Spinal cord (tissue), 10 donors: ENCODE data around the gene ARFRP1. TPM values are rescaled to one million over a fixed set of nuclear protein-coding genes. Genes with fewer than 3 reads are reported as not detected.

Experiments
- DNase-seq, 6 donors: peaks; one replicate each; pipeline versions ENCODE4 v3.0.0 to v3.0.0-alpha.2; 2013 to 2015; ENCODE audit warnings: low spot score in 6 of 6, low read depth in 4 of 6
- H3K27ac ChIP-seq: one replicate; pipeline ENCODE4 v1.5.1; 2013; ENCODE audit warnings: low read depth, low read length, control low read depth
- H3K27me3 ChIP-seq: one replicate; pipeline ENCODE4 v1.6.1; 2013; ENCODE audit warnings: low read length; ENCODE audit not compliant: control insufficient read depth, insufficient read depth
- H3K36me3 ChIP-seq: one replicate; pipeline ENCODE4 v1.6.1; 2013; ENCODE audit warnings: low read length; ENCODE audit not compliant: control insufficient read depth, insufficient read depth
- H3K4me1 ChIP-seq: one replicate; pipeline ENCODE4 v1.6.1; 2013; ENCODE audit warnings: low read length; ENCODE audit not compliant: control insufficient read depth, insufficient read depth
- H3K4me3 ChIP-seq: one replicate; pipeline ENCODE4 v1.5.1; 2013; ENCODE audit warnings: low read depth, low read length, control low read depth
- H3K9me3 ChIP-seq: one replicate; pipeline ENCODE4 v1.6.1; 2013; ENCODE audit warnings: low read length; ENCODE audit not compliant: control insufficient read depth, insufficient read depth
- WGBS: methylation state at CpG from one replicate; pipeline ENCODE4 v1.1.5; 2013; ENCODE audit warnings: missing lambda C conversion rate; ENCODE audit not compliant: insufficient coverage; 5-methylcytosine and 5-hydroxymethylcytosine counted together
- polyA plus RNA-seq, 2 donors: library from polyadenylated mRNA; unstranded; fragments of 120-200 nt; gene quantifications; one replicate each; pipeline ENCODE4 v1.2.1, GENCODE V29; 2013; ENCODE audit not compliant: insufficient read length in 2 of 2
- total RNA-seq, 2 donors: library from RNA; depleted of rRNA in 1 of 2; stranded (reverse); fragments of 120-200 nt in 1 of 2; fragments of >200 nt in 1 of 2; gene quantifications; one replicate each; pipeline versions ENCODE4 v1.2.3 to v1.2.4, GENCODE V29; 2013 to 2014
- donor health status: healthy.

Gene ARFRP1
- total and polyA plus RNA-seq, 4 donors, result 19.5 to 57.8 (median 49.3) TPM

GRCh38 chr20:63686094-63686491 lies 21.7 kb downstream of the ARFRP1 start:
- DNase-seq, result no peak
- 84% methylated on average over 24 of the region's 24 CpGs for WGBS
- peak overlapping the region; percentile 80 for H3K27ac ChIP-seq
- no peaks in the 10 kb centered on the region for H3K27me3 ChIP-seq
- peaks cover 26% of the 10 kb centered on the region for H3K4me1 ChIP-seq
- H3K9me3 ChIP-seq, result no peaks in the 10 kb centered on the region
- peaks cover 93% of the 10 kb centered on the region for H3K36me3 ChIP-seq
- no peak overlapping the region for H3K4me3 ChIP-seq

- H3K4me3 ChIP-seq, result no peak overlapping the region
- no peaks in the 10 kb centered on the region for H3K27me3 ChIP-seq
- H3K27ac ChIP-seq, result no peak overlapping the region
- no peak for DNase-seq
- no peaks in the 10 kb centered on the region for H3K9me3 ChIP-seq
- WGBS, result 88% methylated on average over 20 of the region's 21 CpGs
- peaks cover 93% of the 10 kb centered on the region for H3K36me3 ChIP-seq
- peaks cover 26% of the 10 kb centered on the region for H3K4me1 ChIP-seq
Observed at GRCh38 chr20:63685269-63686026, 22.3 kb downstream of the ARFRP1 start.

- DNase-seq, result no peak
Observed at GRCh38 chr20:63682384-63683139, 25.2 kb downstream of the ARFRP1 start.

GRCh38 chr20:63681609-63682142 lies 26.1 kb downstream of the ARFRP1 start:
- Histone ChIP-seq H3K9me3 (no peaks in the 10 kb centered on the region), H3K27ac (no peak overlapping the region), H3K36me3 (peaks cover 91% of the 10 kb centered on the region), H3K4me1 (peaks cover 11% of the 10 kb centered on the region), H3K4me3 (no peak overlapping the region), H3K27me3 (no peaks in the 10 kb centered on the region)
- 97% methylated on average over 11 of the region's 13 CpGs for WGBS
- no peak for DNase-seq

More at GRCh38 chr20:63682384-63683139, 25.2 kb downstream of the ARFRP1 start:
- 90% methylated on average over 21 of the region's 22 CpGs for WGBS
- H3K36me3 ChIP-seq, result peaks cover 91% of the 10 kb centered on the region
- H3K27me3 ChIP-seq, result no peaks in the 10 kb centered on the region
- no peak overlapping the region for H3K27ac ChIP-seq
- peaks cover 19% of the 10 kb centered on the region for H3K4me1 ChIP-seq
- no peak overlapping the region for H3K4me3 ChIP-seq
- no peaks in the 10 kb centered on the region for H3K9me3 ChIP-seq

GRCh38 chr20:63680857-63681608 lies 26.7 kb downstream of the ARFRP1 start:
- Histone ChIP-seq H3K4me1 (peaks cover 4% of the 10 kb centered on the region), H3K27ac (no peak overlapping the region), H3K9me3 (no peaks in the 10 kb centered on the region), H3K27me3 (no peaks in the 10 kb centered on the region), H3K4me3 (no peak overlapping the region), H3K36me3 (peaks cover 91% of the 10 kb centered on the region)
- WGBS, result 94% methylated on average over 23 of the region's 23 CpGs
- no peak for DNase-seq

GRCh38 chr20:63680427-63680826 lies 27.3 kb downstream of the ARFRP1 start:
- Histone ChIP-seq H3K4me3 (no peak overlapping the region), H3K36me3 (peaks cover 91% of the 10 kb centered on the region), H3K27ac (no peak overlapping the region), H3K4me1 (no peaks in the 10 kb centered on the region), H3K27me3 (no peaks in the 10 kb centered on the region), H3K9me3 (no peaks in the 10 kb centered on the region)
- 88% methylated on average over 11 of the region's 13 CpGs for whole genome bisulfite sequencing
- no peak for DNase-seq

- H3K4me3 ChIP-seq, result no peak overlapping the region
- H3K36me3 ChIP-seq, result peaks cover 91% of the 10 kb centered on the region
- 90% methylated on average over 19 of the region's 19 CpGs for WGBS
- no peaks in the 10 kb centered on the region for H3K4me1 ChIP-seq
- H3K27ac ChIP-seq, result no peak overlapping the region
- H3K9me3 ChIP-seq, result no peaks in the 10 kb centered on the region
- no peak for DNase-seq
- no peaks in the 10 kb centered on the region for H3K27me3 ChIP-seq
Observed at GRCh38 chr20:63679799-63680305, 27.9 kb downstream of the ARFRP1 start.

- H3K4me1 ChIP-seq, result no peaks in the 10 kb centered on the region
- peaks cover 95% of the 10 kb centered on the region for H3K36me3 ChIP-seq
- H3K9me3 ChIP-seq, result no peaks in the 10 kb centered on the region
- no peak overlapping the region for H3K27ac ChIP-seq
- no peak for DNase-seq
- no peak overlapping the region for H3K4me3 ChIP-seq
- 92% methylated on average over 34 of the region's 38 CpGs for WGBS
- no peaks in the 10 kb centered on the region for H3K27me3 ChIP-seq
Observed at GRCh38 chr20:63678667-63679465, 28.9 kb downstream of the ARFRP1 start.
